Ovary (tissue), 9 donors: ENCODE data around the gene MEI1. TPM values are rescaled to one million over a fixed set of nuclear protein-coding genes. Genes with fewer than 3 reads are reported as not detected.

Source experiments
- DNase-seq, 5 donors: peaks; one replicate each; pipeline ENCODE4 v3.0.0-alpha.2; 2019 to 2020
- H3K27ac ChIP-seq, 2 donors: fragments of 200-600 bp; one replicate each; pipeline versions ENCODE4 v1.5.1 to v1.8.0; 2019 to 2022
- H3K27me3 ChIP-seq: fragments of 200-600 bp; one replicate; pipeline ENCODE4 v1.8.0; 2022
- H3K36me3 ChIP-seq: fragments of 200-600 bp; sonication (generic); one replicate; pipeline ENCODE4 v1.5.1; 2019
- H3K4me1 ChIP-seq: one replicate; pipeline ENCODE4 v1.8.1; 2013; ENCODE audit warnings: mild to moderate bottlenecking, moderate library complexity; ENCODE audit not compliant: insufficient read depth
- H3K4me3 ChIP-seq: fragments of 200-600 bp; sonication (generic); one replicate; pipeline ENCODE4 v1.5.1; 2017
- H3K9me3 ChIP-seq, 2 donors: fragments of 200-600 bp in 1 of 2; sonication (generic) in 1 of 2; one replicate each; pipeline versions ENCODE4 v1.5.1 to v1.8.1; 2013 to 2019; ENCODE audit warnings: mild to moderate bottlenecking in 1 of 2, moderate library complexity in 1 of 2
- EP300 ChIP-seq: sonication (generic); formaldehyde crosslinking; IDR thresholded peaks from one replicate; pipeline ENCODE4 v1.6.1; 2017; ENCODE audit warnings: antibody characterized with exemption
- POLR2A ChIP-seq: fragments of 450-650 bp; IDR thresholded peaks from one replicate; pipeline ENCODE4 v1.6.1; 2017; ENCODE audit warnings: antibody characterized with exemption, mild to moderate bottlenecking, moderate library complexity
- WGBS, 3 donors: extraction: QIAGEN DNeasy Blood & Tissue Kit in 1 of 3; methylation state at CpG; one replicate each; pipeline versions ENCODE4 v1.1.5 to v1.1.7; 2013 to 2017; 5-methylcytosine and 5-hydroxymethylcytosine counted together
- intact Hi-C, 4 donors: fragments of 100-400 bp; cut with DNase I; formaldehyde crosslinking; loops; one replicate each; pipeline versions ENCODE4 v1.11.0 to v1.15.1; 2022 to 2023
- polyA plus RNA-seq, 2 donors: library from polyadenylated mRNA; stranded (reverse); fragments of 200-250 nt in 1 of 2; fragments of 350-450 nt in 1 of 2; fragmentation: Illumina TruSeq in 1 of 2; extraction: RNeasy Lipid Tissue Mini Kit (QIAGEN cat#74804) in 1 of 2; gene quantifications; one replicate each; pipeline ENCODE4 v1.2.3, GENCODE V29; 2013 to 2014
- total RNA-seq, 7 donors: library from RNA; depleted of rRNA in 2 of 7; stranded (reverse); fragments of >200 nt in 2 of 7; fragmentation: NEBNext Ultra II Directional in 3 of 7; extraction: Animal tissue kit (Norgen Biotek cat#: 25700) in 3 of 7; gene quantifications; one replicate each; pipeline versions ENCODE4 v1.1.0 to v1.2.4, GENCODE V29; 2016 to 2023
- TF ChIP-seq, protein P1 (sequence below), 3 donors: fragments of 450-650 bp in 2 of 3; fragments of 200-600 bp in 1 of 3; IDR thresholded peaks; one replicate each; pipeline versions ENCODE4 v1.5.1 to v1.8.0; 2016 to 2022; ENCODE audit warnings: antibody characterized with exemption in 3 of 3, mild to moderate bottlenecking in 1 of 3
- donor health status: DM: no; HTN: no; CAD: no; lungs with moderate emphysema.
- donor health status: DM: no; HTN: no; CAD: no.
- donor health status: Bipolar disorder and iron deficiency.
- donor health status: DM: yes; HTN: yes; CAD: no.
- donor health status: DM: no; HTN: no; CAD: no.
- donor health status: DM: yes; HTN: yes; CAD: no.

The MEI1 gene
- total and polyA plus RNA-seq, 9 donors = 0.25 to 2.6 (median 1.1) TPM

DNA sequence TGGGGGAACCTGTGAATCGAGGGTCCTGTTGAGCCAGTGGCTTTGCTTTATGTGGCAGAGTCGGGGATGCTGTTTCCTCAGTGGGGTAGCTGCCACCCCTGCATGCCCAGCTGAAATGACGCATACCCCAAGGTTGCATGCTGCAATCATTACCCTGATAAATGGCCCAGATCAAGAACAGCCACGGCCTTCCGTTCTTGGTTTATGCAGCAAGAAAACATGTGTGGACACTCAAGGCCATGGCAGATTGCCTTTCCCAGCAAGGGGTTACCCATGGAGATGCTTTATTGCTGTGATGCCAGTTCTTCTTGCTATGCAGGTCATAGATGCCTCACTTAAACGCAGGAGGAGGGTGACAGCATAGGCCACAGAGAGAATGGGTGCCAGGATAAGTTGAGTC is 119.3 kb downstream of the MEI1 start:
- H3K36me3 ChIP-seq = no peaks in the 10 kb centered on the region
- intact Hi-C loops = no loop called here
- H3K27ac ChIP-seq = no peak overlapping the region
- DNase-seq = peak in 1 of 5 donors; percentile 25
- WGBS, 3 donors = 46 to 65% (median 62%) methylated on average over 6 of the region's 6 CpGs
- H3K27me3 ChIP-seq = no peaks in the 10 kb centered on the region
- H3K4me1 ChIP-seq = peaks cover 8% of the 10 kb centered on the region
- TF ChIP-seq, protein P1, sequence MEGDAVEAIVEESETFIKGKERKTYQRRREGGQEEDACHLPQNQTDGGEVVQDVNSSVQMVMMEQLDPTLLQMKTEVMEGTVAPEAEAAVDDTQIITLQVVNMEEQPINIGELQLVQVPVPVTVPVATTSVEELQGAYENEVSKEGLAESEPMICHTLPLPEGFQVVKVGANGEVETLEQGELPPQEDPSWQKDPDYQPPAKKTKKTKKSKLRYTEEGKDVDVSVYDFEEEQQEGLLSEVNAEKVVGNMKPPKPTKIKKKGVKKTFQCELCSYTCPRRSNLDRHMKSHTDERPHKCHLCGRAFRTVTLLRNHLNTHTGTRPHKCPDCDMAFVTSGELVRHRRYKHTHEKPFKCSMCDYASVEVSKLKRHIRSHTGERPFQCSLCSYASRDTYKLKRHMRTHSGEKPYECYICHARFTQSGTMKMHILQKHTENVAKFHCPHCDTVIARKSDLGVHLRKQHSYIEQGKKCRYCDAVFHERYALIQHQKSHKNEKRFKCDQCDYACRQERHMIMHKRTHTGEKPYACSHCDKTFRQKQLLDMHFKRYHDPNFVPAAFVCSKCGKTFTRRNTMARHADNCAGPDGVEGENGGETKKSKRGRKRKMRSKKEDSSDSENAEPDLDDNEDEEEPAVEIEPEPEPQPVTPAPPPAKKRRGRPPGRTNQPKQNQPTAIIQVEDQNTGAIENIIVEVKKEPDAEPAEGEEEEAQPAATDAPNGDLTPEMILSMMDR (IDR thresholded peaks at IDR 0.05) = no peak
- TF ChIP-seq EP300 = no peak
- TF ChIP-seq POLR2A = no peak
- no peaks in the 10 kb centered on the region for H3K9me3 ChIP-seq
- H3K4me3 ChIP-seq = no peak overlapping the region

DNA sequence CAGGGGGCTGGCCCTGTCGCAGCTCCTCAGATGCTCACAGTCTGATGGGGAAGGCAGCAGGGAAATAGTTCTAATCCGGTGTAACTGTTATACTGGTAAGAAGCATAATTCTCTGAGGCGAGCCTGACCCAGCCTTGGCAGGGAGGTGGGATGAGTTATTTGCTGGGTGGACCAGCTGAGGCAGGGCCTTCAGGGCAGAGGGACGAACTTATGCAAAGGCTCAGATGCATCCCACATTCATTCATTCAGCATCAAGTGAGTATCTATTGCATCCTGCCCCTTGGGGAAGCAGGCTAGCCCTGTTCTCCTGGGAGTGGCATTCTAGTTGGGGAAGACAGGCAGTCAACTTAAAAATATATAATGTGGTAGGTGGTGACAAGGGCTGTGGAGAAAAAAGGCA is 120.0 kb downstream of the MEI1 start:
- no peak overlapping the region for H3K27ac ChIP-seq
- intact Hi-C loops = no loop called here
- 95 to 97% (median 95%) methylated on average over 4 of the region's 4 CpGs for WGBS, 3 donors
- H3K4me1 ChIP-seq = peaks cover 8% of the 10 kb centered on the region
- H3K36me3 ChIP-seq = no peaks in the 10 kb centered on the region
- H3K27me3 ChIP-seq = no peaks in the 10 kb centered on the region
- no peaks in the 10 kb centered on the region for H3K9me3 ChIP-seq
- H3K4me3 ChIP-seq = no peak overlapping the region
- no peak for DNase-seq
- TF ChIP-seq EP300 = no peak
- TF ChIP-seq, protein P1 (IDR thresholded peaks at IDR 0.05) = no peak
- TF ChIP-seq POLR2A = no peak

DNA sequence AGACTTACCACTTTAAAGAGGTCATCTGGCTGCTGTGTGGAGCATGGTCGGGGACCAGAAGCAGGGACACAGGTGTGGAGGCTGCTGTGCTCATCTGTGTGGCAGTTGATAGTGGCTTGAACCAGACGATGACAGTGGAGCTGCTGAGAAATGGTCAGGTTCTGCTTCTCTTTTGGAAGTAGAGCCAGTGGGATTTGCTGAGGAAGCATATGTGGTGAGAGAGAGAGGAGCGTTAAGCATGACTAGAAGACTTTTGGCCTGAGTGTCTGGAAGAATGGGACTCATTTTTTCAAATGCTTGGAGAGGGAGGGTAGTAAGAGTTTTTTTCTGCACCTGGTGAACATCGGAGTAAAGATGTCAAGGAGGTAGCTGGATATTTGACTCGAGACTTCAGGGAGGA is 121.1 kb downstream of the MEI1 start:
- intact Hi-C loops = loop anchor here in 2 of 4 donors (10.0 kb wide), 1 partner anchor 124 kb away; the partner anchor contains the start of gene CENPM (in 2 of the 2)
- TF ChIP-seq POLR2A = no peak
- TF ChIP-seq, protein P1 (IDR thresholded peaks at IDR 0.05) = no peak
- no peak for TF ChIP-seq EP300
- Histone ChIP-seq H3K27me3 (no peaks in the 10 kb centered on the region), H3K36me3 (no peaks in the 10 kb centered on the region), H3K4me1 (peaks cover 8% of the 10 kb centered on the region), H3K9me3 (no peaks in the 10 kb centered on the region), H3K4me3 (no peak overlapping the region), H3K27ac (no peak overlapping the region)
- no peak for DNase-seq
- 87 to 88% (median 87%) methylated on average over 5 of the region's 5 CpGs for WGBS, 3 donors

DNA sequence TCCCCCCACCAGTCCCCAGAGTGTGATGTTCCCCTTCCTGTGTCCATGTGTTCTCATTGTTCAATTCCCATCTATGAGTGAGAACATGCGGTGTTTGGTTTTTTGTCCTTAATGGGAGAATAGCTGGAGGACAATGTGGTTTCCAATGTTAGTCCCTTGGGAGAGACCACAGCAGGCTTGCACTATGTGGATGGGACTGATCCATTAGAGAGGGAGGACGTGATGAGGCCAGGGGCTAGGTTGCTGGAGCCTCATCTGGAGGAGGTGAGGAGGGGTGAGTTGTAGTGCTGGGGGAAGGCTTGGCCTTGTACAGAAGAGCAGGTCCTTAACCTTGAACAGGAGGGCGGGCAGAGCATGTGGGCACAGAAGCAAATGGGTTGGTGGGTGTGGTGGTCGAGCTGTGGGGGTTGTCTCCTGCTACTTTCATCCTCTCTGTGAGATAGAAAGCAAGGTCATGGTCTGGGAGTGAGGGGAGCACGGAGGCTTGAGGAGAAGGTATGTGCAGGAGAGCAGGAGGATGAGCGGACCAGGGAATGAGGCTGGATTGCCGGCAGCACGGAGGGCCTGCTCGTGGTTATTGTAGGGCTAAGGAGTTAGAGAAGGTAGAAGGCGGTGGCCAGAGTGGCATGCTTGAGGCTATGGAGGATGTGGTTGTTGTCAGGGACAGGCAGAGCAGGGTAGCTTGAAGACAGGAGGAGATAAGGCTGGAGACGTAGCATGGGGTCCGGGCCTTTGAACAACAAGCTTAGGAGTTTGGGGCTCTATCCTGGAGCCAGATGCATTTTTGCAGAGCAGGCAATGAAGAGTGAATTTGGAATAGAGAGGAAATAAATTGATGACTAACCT is 122.4 kb downstream of the MEI1 start:
- 79 to 81% (median 81%) methylated on average over 12 of the region's 12 CpGs for WGBS, 3 donors
- Histone ChIP-seq H3K27ac (no peak overlapping the region), H3K4me1 (peaks cover 12% of the 10 kb centered on the region), H3K27me3 (no peaks in the 10 kb centered on the region), H3K9me3 (no peaks in the 10 kb centered on the region), H3K36me3 (no peaks in the 10 kb centered on the region), H3K4me3 (no peak overlapping the region)
- intact Hi-C loops = loop anchor here in 2 of 4 donors (10.0 kb wide), 1 partner anchor 123 kb away; the partner anchor contains the start of gene CENPM (in 2 of the 2)
- no peak for TF ChIP-seq POLR2A
- TF ChIP-seq, protein P1 (IDR thresholded peaks at IDR 0.05) = no peak
- no peak for TF ChIP-seq EP300
- DNase-seq = no peak
